GM12874 (cell line): ENCODE measurements around the gene KDM4C.

ENCODE experiments used
- CTCF ChIP-seq: IDR thresholded peaks from 2 replicates; pipeline ENCODE4 v1.5.1; 2011; ENCODE audit warnings: low read depth, mild to moderate bottlenecking, control low read depth, low read length, moderate library complexity; ENCODE audit not compliant: insufficient read depth

Gene KDM4C

GRCh38 chr9:6894135-6894534 lies 136.4 kb downstream of the KDM4C start:
- no peak for TF ChIP-seq CTCF

GRCh38 chr9:6895754-6896153 lies 138.0 kb downstream of the KDM4C start:
- no peak for TF ChIP-seq CTCF

GRCh38 chr9:6896562-6896961 lies 138.8 kb downstream of the KDM4C start:
- no peak for TF ChIP-seq CTCF

GRCh38 chr9:6897207-6897822 lies 139.5 kb downstream of the KDM4C start:
- TF ChIP-seq CTCF: no peak

GRCh38 chr9:6897898-6898302 lies 140.1 kb downstream of the KDM4C start:
- no peak for TF ChIP-seq CTCF

- no peak for TF ChIP-seq CTCF
Measured at GRCh38 chr9:6899274-6899673, 141.5 kb downstream of the KDM4C start.

- no peak for TF ChIP-seq CTCF
Measured at GRCh38 chr9:6900440-6900883, 142.7 kb downstream of the KDM4C start.
